ENCODE data around the gene RHBDD1.
"Not testable (repeated sequence)": the region's sequence is repeated elsewhere in the genome, so short reads cannot be mapped to it uniquely, and the experiment has no call there.

The RHBDD1 gene

DNA sequence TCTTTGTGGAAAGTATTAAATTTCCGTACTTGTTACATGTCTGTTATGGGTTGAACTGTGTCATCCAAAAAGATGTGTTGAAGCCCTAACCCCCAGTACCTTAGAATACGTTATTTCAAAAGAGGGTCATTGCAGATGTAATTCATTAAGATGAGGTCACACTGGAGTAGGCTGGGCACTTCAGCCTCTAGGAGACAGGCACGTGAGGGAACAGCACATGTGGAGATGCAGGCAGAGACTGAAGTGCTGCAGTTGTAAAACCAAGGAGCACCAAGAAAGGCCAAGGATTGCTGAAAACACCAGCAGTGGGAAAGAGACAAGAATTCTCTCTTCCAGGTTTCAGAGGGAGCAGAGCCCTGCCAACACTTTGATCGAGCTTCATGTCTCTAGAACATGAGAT lies 4.6 kb upstream of the RHBDD1 start:
- Histone ChIP-seq H3K9me3 (ENCODE audit: control insufficient read depth, insufficient read depth, low read length) (no peaks in the 10 kb centered on the region), H3K4me1 (ENCODE audit: control insufficient read depth, insufficient read depth, low read length) (no peaks in the 10 kb centered on the region), H3K4me3 (ENCODE audit: low read length) (no peak overlapping the region), H3K27ac (ENCODE audit: low read length) (no peak overlapping the region), H3K36me3 (ENCODE audit: control insufficient read depth, insufficient read depth, low read length) (no peaks in the 10 kb centered on the region), H3K27me3 (ENCODE audit: control insufficient read depth, insufficient read depth, low read length) (no peaks in the 10 kb centered on the region)
- no peak for DNase-seq (ENCODE audit: low read depth, low spot score)
- WGBS (ENCODE audit: insufficient coverage, insufficient read length): no CpG with 5 or more reads among the region's 4 CpGs

DNA sequence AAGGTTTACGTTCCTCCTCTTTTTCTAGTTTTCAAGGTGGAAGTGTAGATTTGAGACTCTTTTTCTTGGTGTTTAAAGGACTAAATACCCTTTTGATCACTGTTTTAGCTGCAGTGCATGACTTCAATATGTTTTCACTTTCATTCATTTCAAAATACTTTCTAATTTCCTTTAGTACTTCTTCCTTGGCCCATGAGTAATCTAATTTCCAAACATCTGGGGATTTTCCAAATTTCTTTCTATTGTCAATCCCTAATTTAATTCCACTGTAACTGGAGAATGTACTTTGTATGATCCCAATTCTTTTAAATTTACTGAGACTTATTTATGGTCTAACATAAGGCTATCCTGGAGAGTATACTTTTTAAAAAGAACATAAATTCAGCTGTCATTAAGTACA lies 3.8 kb upstream of the RHBDD1 start:
- no peak for DNase-seq (ENCODE audit: low read depth, low spot score)
- no peaks in the 10 kb centered on the region for H3K9me3 ChIP-seq (ENCODE audit: control insufficient read depth, insufficient read depth, low read length)
- no peak overlapping the region for H3K4me3 ChIP-seq (ENCODE audit: low read length)
- no peaks in the 10 kb centered on the region for H3K36me3 ChIP-seq (ENCODE audit: control insufficient read depth, insufficient read depth, low read length)
- H3K4me1 ChIP-seq (ENCODE audit: control insufficient read depth, insufficient read depth, low read length): no peaks in the 10 kb centered on the region
- H3K27ac ChIP-seq (ENCODE audit: low read length): no peak overlapping the region
- no CpG with 5 or more reads among the region's 1 CpG for WGBS (ENCODE audit: insufficient coverage, insufficient read length)
- H3K27me3 ChIP-seq (ENCODE audit: control insufficient read depth, insufficient read depth, low read length): no peaks in the 10 kb centered on the region

DNA sequence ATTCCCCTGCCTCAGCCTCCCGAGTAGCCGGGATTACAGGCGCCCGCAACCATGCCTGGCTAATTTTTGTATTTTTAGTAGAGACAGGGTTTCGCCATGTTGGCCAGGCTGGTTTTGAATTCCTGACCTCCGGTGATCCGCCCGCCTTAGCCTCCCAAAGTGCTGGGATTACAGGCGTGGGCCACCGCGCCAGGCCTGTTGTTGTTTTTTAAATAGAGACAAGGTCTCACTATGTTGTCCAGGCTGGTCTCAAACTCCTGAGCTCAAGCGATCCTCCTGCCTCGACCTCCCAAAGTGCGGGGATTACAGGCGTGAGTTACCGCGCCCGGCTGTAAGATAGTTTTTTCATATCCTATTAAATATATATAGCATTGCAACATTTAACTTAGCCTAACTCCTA lies 974 bp upstream of the RHBDD1 start:
- DNase-seq (ENCODE audit: low read depth, low spot score); H3K27me3 ChIP-seq (ENCODE audit: control insufficient read depth, insufficient read depth, low read length); H3K27ac ChIP-seq (ENCODE audit: low read length); H3K4me3 ChIP-seq (ENCODE audit: low read length); H3K4me1 ChIP-seq (ENCODE audit: control insufficient read depth, insufficient read depth, low read length); H3K36me3 ChIP-seq (ENCODE audit: control insufficient read depth, insufficient read depth, low read length); H3K9me3 ChIP-seq (ENCODE audit: control insufficient read depth, insufficient read depth, low read length): not testable (repeated sequence)
- WGBS (ENCODE audit: insufficient coverage, insufficient read length): no CpG with 5 or more reads among the region's 18 CpGs

DNA sequence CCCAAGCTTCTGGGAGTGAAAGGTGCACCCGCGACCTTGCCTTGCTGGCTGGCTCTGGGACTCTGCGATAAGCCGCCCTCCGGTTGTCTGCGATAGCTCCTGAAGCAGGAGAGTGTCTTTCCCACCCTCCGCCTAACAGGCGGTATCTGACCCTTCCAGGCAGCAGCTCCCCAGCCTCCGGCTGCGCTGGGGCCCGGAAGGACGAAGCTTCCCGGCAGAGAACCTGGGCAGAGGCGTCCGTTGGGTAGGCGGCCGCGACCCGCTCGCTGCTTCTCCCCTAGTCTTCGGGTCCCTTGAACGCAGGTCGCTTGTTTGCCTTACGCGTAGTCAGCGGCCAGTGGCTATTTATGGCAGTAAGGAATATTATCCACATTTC lies 446 bp upstream of the RHBDD1 start:
- Histone ChIP-seq H3K4me3 (ENCODE audit: low read length) (peak overlapping the region; percentile 41; the same call in 1 of the 2 replicates), H3K27me3 (ENCODE audit: control insufficient read depth, insufficient read depth, low read length) (no peaks in the 10 kb centered on the region), H3K27ac (ENCODE audit: low read length) (no peak overlapping the region), H3K36me3 (ENCODE audit: control insufficient read depth, insufficient read depth, low read length) (no peaks in the 10 kb centered on the region), H3K9me3 (ENCODE audit: control insufficient read depth, insufficient read depth, low read length) (no peaks in the 10 kb centered on the region), H3K4me1 (ENCODE audit: control insufficient read depth, insufficient read depth, low read length) (no peaks in the 10 kb centered on the region)
- DNase-seq (ENCODE audit: low read depth, low spot score): peak; percentile 16
- WGBS (ENCODE audit: insufficient coverage, insufficient read length): no CpG with 5 or more reads among the region's 26 CpGs

DNA sequence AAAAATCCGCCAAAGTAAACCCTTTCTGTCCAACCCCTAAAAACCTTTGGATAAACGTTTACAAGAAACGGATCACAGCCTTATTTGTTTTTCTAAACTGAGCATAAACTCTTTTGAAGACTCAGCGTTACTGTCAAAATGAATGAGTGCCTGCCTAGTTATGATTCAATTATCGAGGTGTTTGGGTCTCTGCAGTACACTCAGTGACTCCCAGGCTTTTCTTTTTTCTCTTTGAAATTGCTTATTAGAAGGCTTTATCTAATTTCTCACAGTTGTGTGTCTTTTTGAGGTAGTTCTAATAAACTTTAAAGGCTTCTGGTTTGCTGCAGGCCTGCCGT lies 663 bp downstream of the RHBDD1 start:
- WGBS (ENCODE audit: insufficient coverage, insufficient read length): no CpG with 5 or more reads among the region's 6 CpGs

DNA sequence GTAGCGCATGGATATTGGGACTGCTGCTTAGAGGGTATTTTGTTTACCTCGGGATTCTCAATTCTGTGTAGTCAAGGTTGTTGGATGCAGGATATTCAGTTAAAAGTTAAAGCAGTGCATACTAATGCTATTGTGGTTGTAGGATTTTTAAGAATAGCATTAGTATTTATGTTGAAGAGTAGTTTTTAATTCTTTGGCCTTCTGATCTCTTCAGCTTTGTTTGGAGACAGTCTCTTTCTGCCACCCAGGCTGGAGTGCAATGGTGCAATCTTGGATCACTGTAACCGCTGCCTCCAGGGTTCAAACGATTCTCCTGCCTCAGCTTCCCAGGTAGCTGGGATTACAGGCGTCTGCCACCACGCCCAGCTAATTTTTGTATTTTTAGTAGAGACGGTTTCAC lies 1.5 kb downstream of the RHBDD1 start:
- DNase-seq (ENCODE audit: low read depth, low spot score): no peak
- Histone ChIP-seq H3K4me1 (ENCODE audit: control insufficient read depth, insufficient read depth, low read length) (no peaks in the 10 kb centered on the region), H3K9me3 (ENCODE audit: control insufficient read depth, insufficient read depth, low read length) (no peaks in the 10 kb centered on the region), H3K4me3 (ENCODE audit: low read length) (no peak overlapping the region), H3K36me3 (ENCODE audit: control insufficient read depth, insufficient read depth, low read length) (no peaks in the 10 kb centered on the region), H3K27ac (ENCODE audit: low read length) (no peak overlapping the region), H3K27me3 (ENCODE audit: control insufficient read depth, insufficient read depth, low read length) (no peaks in the 10 kb centered on the region)
- WGBS (ENCODE audit: insufficient coverage, insufficient read length): no CpG with 5 or more reads among the region's 7 CpGs

More for the DNA sequence above, 663 bp downstream of the RHBDD1 start:
- H3K4me1 ChIP-seq (ENCODE audit: control insufficient read depth, insufficient read depth, low read length): no peaks in the 10 kb centered on the region
- H3K27me3 ChIP-seq (ENCODE audit: control insufficient read depth, insufficient read depth, low read length): no peaks in the 10 kb centered on the region
- H3K27ac ChIP-seq (ENCODE audit: low read length): no peak overlapping the region
- H3K4me3 ChIP-seq (ENCODE audit: low read length): no peak overlapping the region; the same call in 1 of the 2 replicates
- H3K9me3 ChIP-seq (ENCODE audit: control insufficient read depth, insufficient read depth, low read length): no peaks in the 10 kb centered on the region
- H3K36me3 ChIP-seq (ENCODE audit: control insufficient read depth, insufficient read depth, low read length): no peaks in the 10 kb centered on the region
- no peak for DNase-seq (ENCODE audit: low read depth, low spot score)

DNA sequence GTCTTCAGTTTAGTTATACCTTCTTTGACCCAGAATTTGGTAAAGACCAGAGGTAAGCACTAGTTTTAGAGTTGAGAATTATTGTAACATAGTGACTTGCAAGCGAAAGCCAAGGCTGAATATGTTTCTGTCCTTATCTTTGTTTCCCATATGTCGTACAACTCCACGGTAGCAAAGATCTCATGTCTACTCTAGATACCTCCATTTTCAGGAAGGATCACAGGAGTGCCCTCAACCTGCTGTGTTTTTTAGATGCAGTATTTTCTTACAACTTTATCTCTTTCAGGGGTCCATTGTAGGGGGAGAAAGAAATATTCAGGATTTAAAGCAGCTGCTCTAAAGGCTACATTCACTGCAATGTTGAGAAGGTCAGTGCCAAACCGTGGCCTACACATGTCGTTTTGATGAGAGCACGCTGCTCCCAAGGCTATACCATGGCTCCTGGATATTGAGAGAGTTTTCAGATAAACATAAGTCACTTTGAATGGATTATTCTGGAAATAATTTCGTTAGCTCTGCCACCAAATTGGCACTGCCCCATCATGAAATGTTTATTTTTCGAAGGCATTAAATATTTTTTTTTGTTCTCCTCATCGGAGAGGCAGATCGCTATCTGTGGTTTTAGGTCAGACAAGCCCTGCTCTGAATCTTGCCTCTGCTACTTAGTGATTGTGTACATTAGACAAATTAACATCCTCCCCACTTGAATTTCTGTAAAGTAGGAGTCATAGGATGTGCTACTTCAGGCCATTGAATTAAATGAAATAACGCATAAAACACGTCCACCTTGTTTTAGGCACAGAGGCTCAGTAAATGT lies 2.1 kb downstream of the RHBDD1 start:
- Histone ChIP-seq H3K4me3 (ENCODE audit: low read length) (no peak overlapping the region), H3K9me3 (ENCODE audit: control insufficient read depth, insufficient read depth, low read length) (no peaks in the 10 kb centered on the region), H3K27ac (ENCODE audit: low read length) (no peak overlapping the region), H3K36me3 (ENCODE audit: control insufficient read depth, insufficient read depth, low read length) (no peaks in the 10 kb centered on the region), H3K4me1 (ENCODE audit: control insufficient read depth, insufficient read depth, low read length) (no peaks in the 10 kb centered on the region), H3K27me3 (ENCODE audit: control insufficient read depth, insufficient read depth, low read length) (no peaks in the 10 kb centered on the region)
- WGBS (ENCODE audit: insufficient coverage, insufficient read length): no CpG with 5 or more reads among the region's 12 CpGs
- DNase-seq (ENCODE audit: low read depth, low spot score): no peak

DNA sequence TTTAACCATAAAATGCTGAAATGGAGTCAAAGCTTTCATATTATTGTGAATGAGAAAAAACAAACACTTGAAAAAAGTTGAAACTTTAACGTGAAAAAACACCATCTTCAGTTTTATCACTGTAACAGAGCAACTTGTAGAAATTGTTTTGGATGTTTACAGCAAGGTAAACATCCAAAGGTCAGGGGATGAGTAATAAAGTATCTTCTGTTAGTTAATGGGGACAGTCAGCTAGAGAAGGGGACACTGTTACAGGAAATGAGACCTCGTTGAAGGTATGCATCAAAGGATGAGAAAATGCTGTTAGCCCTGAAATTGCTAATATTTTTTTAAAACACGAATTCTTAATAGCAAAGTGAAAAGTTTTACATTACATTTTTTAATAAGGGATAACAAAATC lies 2.9 kb downstream of the RHBDD1 start:
- Histone ChIP-seq H3K27me3 (ENCODE audit: control insufficient read depth, insufficient read depth, low read length) (no peaks in the 10 kb centered on the region), H3K4me3 (ENCODE audit: low read length) (no peak overlapping the region), H3K4me1 (ENCODE audit: control insufficient read depth, insufficient read depth, low read length) (no peaks in the 10 kb centered on the region), H3K27ac (ENCODE audit: low read length) (no peak overlapping the region), H3K36me3 (ENCODE audit: control insufficient read depth, insufficient read depth, low read length) (no peaks in the 10 kb centered on the region), H3K9me3 (ENCODE audit: control insufficient read depth, insufficient read depth, low read length) (no peaks in the 10 kb centered on the region)
- WGBS (ENCODE audit: insufficient coverage, insufficient read length): no CpG with 5 or more reads among the region's 3 CpGs
- DNase-seq (ENCODE audit: low read depth, low spot score): no peak

DNA sequence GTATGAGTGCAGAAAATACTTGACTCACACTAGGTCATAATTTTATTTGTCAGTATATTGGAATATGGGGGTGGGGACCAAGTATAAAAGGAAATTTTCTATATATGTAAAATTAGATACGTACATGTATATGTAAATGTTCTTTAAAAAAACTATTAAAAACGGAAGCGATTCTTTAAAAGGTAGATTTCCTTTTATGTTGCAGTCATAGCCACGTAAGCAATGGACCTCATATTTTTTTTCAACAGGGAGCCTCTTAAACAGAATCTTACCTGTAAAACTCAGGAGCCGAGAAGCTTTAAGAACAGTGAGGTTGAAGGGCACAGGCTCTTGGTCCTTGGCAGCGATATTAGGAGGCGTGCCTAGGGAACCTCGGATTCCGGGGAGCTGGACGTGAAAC lies 3.3 kb downstream of the RHBDD1 start:
- no peaks in the 10 kb centered on the region for H3K9me3 ChIP-seq (ENCODE audit: control insufficient read depth, insufficient read depth, low read length)
- no peak for DNase-seq (ENCODE audit: low read depth, low spot score)
- H3K4me1 ChIP-seq (ENCODE audit: control insufficient read depth, insufficient read depth, low read length): no peaks in the 10 kb centered on the region
- H3K27me3 ChIP-seq (ENCODE audit: control insufficient read depth, insufficient read depth, low read length): no peaks in the 10 kb centered on the region
- no CpG with 5 or more reads among the region's 10 CpGs for WGBS (ENCODE audit: insufficient coverage, insufficient read length)
- no peak overlapping the region for H3K4me3 ChIP-seq (ENCODE audit: low read length)
- no peak overlapping the region for H3K27ac ChIP-seq (ENCODE audit: low read length)
- H3K36me3 ChIP-seq (ENCODE audit: control insufficient read depth, insufficient read depth, low read length): no peaks in the 10 kb centered on the region

DNA sequence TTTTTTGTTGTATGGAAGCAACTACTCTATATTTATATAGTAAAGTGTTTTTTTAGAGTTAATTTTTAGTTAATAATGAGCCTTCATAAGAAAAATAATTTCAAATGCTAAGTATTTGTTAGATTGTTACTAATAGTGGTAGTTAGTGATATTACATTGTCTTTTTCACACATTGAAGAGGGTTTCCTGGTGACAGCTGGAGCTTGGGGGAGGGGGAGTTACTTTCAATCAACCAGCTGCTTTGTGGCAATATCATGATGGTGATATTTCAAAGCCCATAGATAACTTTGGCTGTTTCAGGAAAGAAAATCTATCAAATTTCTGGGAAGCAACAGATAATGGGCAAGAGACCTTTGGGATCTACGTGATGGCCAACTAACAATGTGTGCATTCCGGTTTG lies 4.1 kb downstream of the RHBDD1 start:
- DNase-seq (ENCODE audit: low read depth, low spot score): no peak
- Histone ChIP-seq H3K4me1 (ENCODE audit: control insufficient read depth, insufficient read depth, low read length) (no peaks in the 10 kb centered on the region), H3K36me3 (ENCODE audit: control insufficient read depth, insufficient read depth, low read length) (no peaks in the 10 kb centered on the region), H3K4me3 (ENCODE audit: low read length) (no peak overlapping the region), H3K9me3 (ENCODE audit: control insufficient read depth, insufficient read depth, low read length) (no peaks in the 10 kb centered on the region), H3K27me3 (ENCODE audit: control insufficient read depth, insufficient read depth, low read length) (no peaks in the 10 kb centered on the region), H3K27ac (ENCODE audit: low read length) (no peak overlapping the region)
- no CpG with 5 or more reads among the region's 2 CpGs for WGBS (ENCODE audit: insufficient coverage, insufficient read length)

DNA sequence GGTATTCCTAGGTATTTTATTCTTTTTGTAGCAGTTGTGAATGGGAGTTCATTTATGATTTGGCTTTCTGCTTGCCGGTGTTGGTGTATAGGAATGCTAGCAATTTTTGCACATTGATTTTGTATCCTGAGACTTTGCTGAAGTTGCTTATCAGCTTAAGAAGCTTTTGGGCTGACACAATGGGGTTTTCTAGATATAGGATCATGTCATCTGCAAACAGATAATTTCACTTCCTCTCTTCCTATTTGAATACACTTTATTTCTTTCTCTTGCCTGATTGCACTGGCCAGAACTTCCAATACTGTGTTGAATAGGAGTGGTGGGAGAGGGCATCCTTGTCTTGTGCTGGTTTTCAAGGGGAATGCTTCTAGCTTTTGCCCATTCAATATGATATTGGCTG lies 7.1 kb downstream of the RHBDD1 start:
- H3K9me3 ChIP-seq (ENCODE audit: control insufficient read depth, insufficient read depth, low read length); DNase-seq (ENCODE audit: low read depth, low spot score); H3K36me3 ChIP-seq (ENCODE audit: control insufficient read depth, insufficient read depth, low read length); H3K27ac ChIP-seq (ENCODE audit: low read length); H3K4me3 ChIP-seq (ENCODE audit: low read length); H3K4me1 ChIP-seq (ENCODE audit: control insufficient read depth, insufficient read depth, low read length); H3K27me3 ChIP-seq (ENCODE audit: control insufficient read depth, insufficient read depth, low read length): not testable (repeated sequence)
- no CpG with 5 or more reads among the region's 1 CpG for WGBS (ENCODE audit: insufficient coverage, insufficient read length)

All from iPS DF 6.9 (cell line).